A673 (cell line): ENCODE measurements around the gene FOXE3.

Experiments used
- EZH2 ChIP-seq: fragments of 200-600 bp; sonication (generic); IDR thresholded peaks from 2 replicates; pipeline ENCODE4 v1.6.1; 2017; ENCODE audit warnings: borderline replicate concordance, low read depth, mild to moderate bottlenecking, mixed read lengths, antibody characterized with exemption, low read length; ENCODE audit not compliant: poor library complexity, severe bottlenecking
- TF ChIP-seq, protein P1 (sequence below): fragments of 300-800, 200-600 bp; sonication (generic); conservative IDR thresholded peaks from 2 replicates; pipeline ENCODE4 v1.5.1; 2017; ENCODE audit warnings: low read depth, mild to moderate bottlenecking, antibody characterized with exemption, low read length, moderate library complexity, mixed read lengths

DNA sequence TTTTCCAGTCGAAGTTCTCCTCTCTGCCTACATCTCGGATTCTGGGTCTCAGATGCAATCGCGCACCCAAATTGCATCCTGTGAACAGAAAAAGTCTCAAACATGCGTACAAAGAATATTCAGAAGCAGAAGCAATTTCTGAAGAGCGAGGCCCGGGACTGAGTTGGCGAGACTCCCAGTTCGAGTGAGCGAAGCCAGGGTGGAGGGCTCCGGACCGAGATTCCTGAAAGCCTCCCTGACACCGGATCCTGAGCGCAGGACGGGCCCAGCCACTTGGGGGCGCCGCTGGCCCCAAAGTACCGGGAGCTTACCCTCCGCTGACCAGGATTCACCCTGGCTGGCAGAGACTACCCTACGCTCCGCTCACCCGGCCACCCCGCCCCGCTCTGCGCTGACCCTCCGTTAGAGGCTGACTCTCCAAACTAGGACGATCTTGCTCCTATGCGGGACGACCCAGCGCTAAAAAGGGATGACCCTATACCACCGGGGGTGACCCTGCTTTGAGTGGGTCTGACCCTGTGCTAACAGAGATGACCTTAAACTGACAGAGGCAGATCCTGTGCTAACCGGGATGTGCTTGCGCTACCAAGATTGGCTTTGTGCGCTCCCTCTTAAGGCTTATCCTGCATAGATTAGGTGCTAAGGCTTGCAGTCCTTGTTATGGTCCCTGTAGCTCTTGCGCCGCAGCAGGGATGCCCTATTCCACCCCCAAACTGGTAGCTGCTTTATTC is 33.9 kb downstream of the FOXE3 start:
- TF ChIP-seq, protein P1, sequence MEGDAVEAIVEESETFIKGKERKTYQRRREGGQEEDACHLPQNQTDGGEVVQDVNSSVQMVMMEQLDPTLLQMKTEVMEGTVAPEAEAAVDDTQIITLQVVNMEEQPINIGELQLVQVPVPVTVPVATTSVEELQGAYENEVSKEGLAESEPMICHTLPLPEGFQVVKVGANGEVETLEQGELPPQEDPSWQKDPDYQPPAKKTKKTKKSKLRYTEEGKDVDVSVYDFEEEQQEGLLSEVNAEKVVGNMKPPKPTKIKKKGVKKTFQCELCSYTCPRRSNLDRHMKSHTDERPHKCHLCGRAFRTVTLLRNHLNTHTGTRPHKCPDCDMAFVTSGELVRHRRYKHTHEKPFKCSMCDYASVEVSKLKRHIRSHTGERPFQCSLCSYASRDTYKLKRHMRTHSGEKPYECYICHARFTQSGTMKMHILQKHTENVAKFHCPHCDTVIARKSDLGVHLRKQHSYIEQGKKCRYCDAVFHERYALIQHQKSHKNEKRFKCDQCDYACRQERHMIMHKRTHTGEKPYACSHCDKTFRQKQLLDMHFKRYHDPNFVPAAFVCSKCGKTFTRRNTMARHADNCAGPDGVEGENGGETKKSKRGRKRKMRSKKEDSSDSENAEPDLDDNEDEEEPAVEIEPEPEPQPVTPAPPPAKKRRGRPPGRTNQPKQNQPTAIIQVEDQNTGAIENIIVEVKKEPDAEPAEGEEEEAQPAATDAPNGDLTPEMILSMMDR = peak; percentile 58
- no peak for TF ChIP-seq EZH2
